ENCODE data around the gene UMODL1.

GRCh38 chr21:42032266-42032665, 38.9 kb upstream of the UMODL1 start:
- TF ChIP-seq, protein P1, sequence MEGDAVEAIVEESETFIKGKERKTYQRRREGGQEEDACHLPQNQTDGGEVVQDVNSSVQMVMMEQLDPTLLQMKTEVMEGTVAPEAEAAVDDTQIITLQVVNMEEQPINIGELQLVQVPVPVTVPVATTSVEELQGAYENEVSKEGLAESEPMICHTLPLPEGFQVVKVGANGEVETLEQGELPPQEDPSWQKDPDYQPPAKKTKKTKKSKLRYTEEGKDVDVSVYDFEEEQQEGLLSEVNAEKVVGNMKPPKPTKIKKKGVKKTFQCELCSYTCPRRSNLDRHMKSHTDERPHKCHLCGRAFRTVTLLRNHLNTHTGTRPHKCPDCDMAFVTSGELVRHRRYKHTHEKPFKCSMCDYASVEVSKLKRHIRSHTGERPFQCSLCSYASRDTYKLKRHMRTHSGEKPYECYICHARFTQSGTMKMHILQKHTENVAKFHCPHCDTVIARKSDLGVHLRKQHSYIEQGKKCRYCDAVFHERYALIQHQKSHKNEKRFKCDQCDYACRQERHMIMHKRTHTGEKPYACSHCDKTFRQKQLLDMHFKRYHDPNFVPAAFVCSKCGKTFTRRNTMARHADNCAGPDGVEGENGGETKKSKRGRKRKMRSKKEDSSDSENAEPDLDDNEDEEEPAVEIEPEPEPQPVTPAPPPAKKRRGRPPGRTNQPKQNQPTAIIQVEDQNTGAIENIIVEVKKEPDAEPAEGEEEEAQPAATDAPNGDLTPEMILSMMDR (IDR thresholded peaks at IDR 0.05) = no peak
- TF ChIP-seq POLR2A (IDR thresholded peaks at IDR 0.05) = no peak

All from tibial nerve (tissue), 3 donors.